ENCODE measurements around the gene TUBGCP4.

Gene TUBGCP4

GRCh38 chr15:43346305-43346704, 24.6 kb upstream of the TUBGCP4 start:
- no peak for DNase-seq (ENCODE audit: extremely low read depth, low read depth)
- no peak; the same call in 1 of the 2 replicates for TF ChIP-seq CTCF (IDR thresholded peaks at IDR 0.05; ENCODE audit: low read depth, low read length)

- no peak for DNase-seq (ENCODE audit: extremely low read depth, low read depth)
Observed at GRCh38 chr15:43347114-43347513, 23.8 kb upstream of the TUBGCP4 start.

GRCh38 chr15:43352693-43353382, 18.1 kb upstream of the TUBGCP4 start:
- TF ChIP-seq CTCF (IDR thresholded peaks at IDR 0.05; ENCODE audit: low read depth, low read length), result no peak
- DNase-seq (ENCODE audit: extremely low read depth, low read depth), result no peak

More at GRCh38 chr15:43347114-43347513, 23.8 kb upstream of the TUBGCP4 start:
- TF ChIP-seq CTCF (IDR thresholded peaks at IDR 0.05; ENCODE audit: low read depth, low read length), result no peak

- DNase-seq (ENCODE audit: extremely low read depth, low read depth), result no peak
- TF ChIP-seq CTCF (IDR thresholded peaks at IDR 0.05; ENCODE audit: low read depth, low read length), result no peak
Observed at GRCh38 chr15:43360821-43361220, 10.1 kb upstream of the TUBGCP4 start.

GRCh38 chr15:43361313-43361903, 9.5 kb upstream of the TUBGCP4 start:
- no peak for DNase-seq (ENCODE audit: extremely low read depth, low read depth)
- no peak for TF ChIP-seq CTCF (IDR thresholded peaks at IDR 0.05; ENCODE audit: low read depth, low read length)

- no peak for DNase-seq (ENCODE audit: extremely low read depth, low read depth)
- TF ChIP-seq CTCF (IDR thresholded peaks at IDR 0.05; ENCODE audit: low read depth, low read length), result no peak
Observed at GRCh38 chr15:43370310-43370974, 459 bp upstream of the TUBGCP4 start.
